ENCODE data around the gene EPB41L4B.

DNA sequence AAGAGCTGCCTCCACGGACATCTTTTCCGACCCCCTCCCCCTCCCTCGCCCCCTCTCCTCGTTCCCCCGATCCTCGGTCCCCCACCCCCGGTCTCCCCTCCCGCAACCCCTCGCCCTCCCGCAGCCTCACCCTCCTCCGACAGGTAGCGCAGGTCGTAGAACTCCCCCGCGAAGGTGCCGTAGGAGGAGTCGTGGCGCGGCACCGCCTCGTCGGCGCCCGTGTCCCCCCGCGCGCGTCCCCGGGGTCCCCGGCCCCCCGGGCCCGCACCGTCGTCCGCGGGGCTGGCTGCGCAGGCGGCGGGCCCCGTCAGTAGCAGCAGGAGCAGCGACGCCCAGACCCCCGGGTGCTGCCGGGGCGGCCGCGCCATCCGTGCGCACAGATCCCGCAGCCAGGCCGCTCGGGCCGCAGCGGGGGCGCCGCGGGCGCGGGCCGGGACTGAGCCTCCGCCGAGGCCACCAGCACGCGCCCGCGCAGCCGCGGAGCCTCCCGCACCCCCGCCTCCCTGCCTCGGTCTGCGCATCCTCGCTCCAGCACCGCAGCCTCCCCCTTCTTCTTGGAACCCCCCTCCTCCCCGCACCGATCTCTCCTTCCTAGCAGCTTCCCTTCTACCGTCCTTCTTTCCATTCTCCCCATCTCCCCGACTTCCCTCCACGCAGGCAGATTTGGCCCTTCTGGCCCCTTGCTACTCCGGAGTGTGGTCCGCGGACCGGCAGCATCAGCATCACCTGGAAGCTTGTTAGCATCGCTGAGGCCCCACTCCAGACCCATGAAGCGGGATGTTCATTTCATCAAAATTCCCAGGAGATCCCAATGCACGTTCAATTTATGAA lies 153.9 kb downstream of the EPB41L4B start, which contains the start of gene FRRS1L:
- TF ChIP-seq, protein P1, sequence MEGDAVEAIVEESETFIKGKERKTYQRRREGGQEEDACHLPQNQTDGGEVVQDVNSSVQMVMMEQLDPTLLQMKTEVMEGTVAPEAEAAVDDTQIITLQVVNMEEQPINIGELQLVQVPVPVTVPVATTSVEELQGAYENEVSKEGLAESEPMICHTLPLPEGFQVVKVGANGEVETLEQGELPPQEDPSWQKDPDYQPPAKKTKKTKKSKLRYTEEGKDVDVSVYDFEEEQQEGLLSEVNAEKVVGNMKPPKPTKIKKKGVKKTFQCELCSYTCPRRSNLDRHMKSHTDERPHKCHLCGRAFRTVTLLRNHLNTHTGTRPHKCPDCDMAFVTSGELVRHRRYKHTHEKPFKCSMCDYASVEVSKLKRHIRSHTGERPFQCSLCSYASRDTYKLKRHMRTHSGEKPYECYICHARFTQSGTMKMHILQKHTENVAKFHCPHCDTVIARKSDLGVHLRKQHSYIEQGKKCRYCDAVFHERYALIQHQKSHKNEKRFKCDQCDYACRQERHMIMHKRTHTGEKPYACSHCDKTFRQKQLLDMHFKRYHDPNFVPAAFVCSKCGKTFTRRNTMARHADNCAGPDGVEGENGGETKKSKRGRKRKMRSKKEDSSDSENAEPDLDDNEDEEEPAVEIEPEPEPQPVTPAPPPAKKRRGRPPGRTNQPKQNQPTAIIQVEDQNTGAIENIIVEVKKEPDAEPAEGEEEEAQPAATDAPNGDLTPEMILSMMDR (conservative IDR thresholded peaks at IDR 0.05; ENCODE audit: low read depth, low read length) = no peak
- TF ChIP-seq, protein P2, sequence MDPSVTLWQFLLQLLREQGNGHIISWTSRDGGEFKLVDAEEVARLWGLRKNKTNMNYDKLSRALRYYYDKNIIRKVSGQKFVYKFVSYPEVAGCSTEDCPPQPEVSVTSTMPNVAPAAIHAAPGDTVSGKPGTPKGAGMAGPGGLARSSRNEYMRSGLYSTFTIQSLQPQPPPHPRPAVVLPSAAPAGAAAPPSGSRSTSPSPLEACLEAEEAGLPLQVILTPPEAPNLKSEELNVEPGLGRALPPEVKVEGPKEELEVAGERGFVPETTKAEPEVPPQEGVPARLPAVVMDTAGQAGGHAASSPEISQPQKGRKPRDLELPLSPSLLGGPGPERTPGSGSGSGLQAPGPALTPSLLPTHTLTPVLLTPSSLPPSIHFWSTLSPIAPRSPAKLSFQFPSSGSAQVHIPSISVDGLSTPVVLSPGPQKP (IDR thresholded peaks at IDR 0.05; ENCODE audit: borderline replicate concordance, low read depth, low read length) = no peak
- no peak for TF ChIP-seq RAD21 (IDR thresholded peaks at IDR 0.05; ENCODE audit: low read length)
- TF ChIP-seq NFE2L2 (IDR thresholded peaks at IDR 0.05; ENCODE audit: low read depth, low read length) = no peak
- no peak for TF ChIP-seq FOS (IDR thresholded peaks at IDR 0.05; ENCODE audit: low read depth, low read length)

All from IMR-90 (cell line).